ENCODE data around the gene TRIM33. TPM values are rescaled to one million over a fixed set of nuclear protein-coding genes. Genes with fewer than 3 reads are reported as not detected.

Gene TRIM33
- total RNA-seq, 1 experiment from 2014 or later = 41.2 TPM

DNA sequence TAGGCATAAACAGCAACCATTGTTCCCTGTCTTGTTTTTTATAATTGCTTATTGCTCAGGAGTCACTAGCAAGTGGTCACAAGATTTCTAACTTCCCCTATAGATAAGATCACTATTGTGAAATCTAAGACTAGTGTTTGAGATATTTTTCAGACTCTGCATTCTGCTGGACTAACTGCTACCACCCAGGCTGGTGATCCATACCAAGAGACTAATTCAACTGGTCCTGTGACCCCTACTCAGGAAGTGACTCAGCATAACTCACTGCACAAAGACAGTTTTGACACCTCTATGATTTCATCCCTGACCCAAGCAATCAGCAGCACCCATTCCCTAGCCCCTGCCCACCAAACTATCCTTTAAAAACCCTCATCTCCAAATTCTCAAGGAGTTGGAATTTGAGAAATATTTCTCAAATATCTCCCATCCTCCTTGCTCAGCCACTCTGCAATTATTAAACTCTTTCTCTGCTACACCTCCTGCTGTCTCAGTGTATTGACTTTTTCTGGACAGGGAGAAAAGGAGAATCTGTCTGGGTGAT lies 52.7 kb downstream of the TRIM33 start:
- ChIA-PET RAD21 (ENCODE audit: low non-redundant PET in 1 of 2, low total read pairs in 2 of 2, uncharacterized antibody in 2 of 2, unreplicated experiment in 2 of 2) (no interaction called here), CTCF (no interaction called here), POLR2A (no interaction called here)
- no peak for DNase-seq (ENCODE audit: low read depth, low spot score)
- Histone ChIP-seq H3K4me2 (ENCODE audit: low read length) (peak overlapping the region; percentile 3; the same call in 1 of the 2 replicates), H3K36me3 (ENCODE audit: control insufficient read depth in 1 of 2, insufficient read depth in 2 of 2, low read length in 2 of 2) (peaks cover 2 to 36% of the 10 kb centered on the region in 2 experiments; a peak in 2 of 4 replicates), H4K20me1 (ENCODE audit: insufficient read depth) (no peaks in the 10 kb centered on the region), H3K4me1 (ENCODE audit: control insufficient read depth in 1 of 2, insufficient read depth in 2 of 2, low read length in 2 of 2) (peaks cover 0 to 13% of the 10 kb centered on the region in 2 experiments; a peak in 2 of 4 replicates), H3K79me2 (ENCODE audit: insufficient read depth, low read length) (peaks cover 40% of the 10 kb centered on the region), H3K9ac (ENCODE audit: low read length) (no peak overlapping the region), H3K27ac (ENCODE audit: low read depth, low read length) (no peak overlapping the region), H3K4me3 (replicated peaks in 1 of 2; ENCODE audit: low read depth in 1 of 2, low read length in 2 of 2) (no peak overlapping the region), H3K9me2 (ENCODE audit: insufficient read depth) (no peaks in the 10 kb centered on the region), H3K9me3 (ENCODE audit: control insufficient read depth in 1 of 2, insufficient read depth in 1 of 2, low read depth in 1 of 2, low read length in 2 of 2) (peaks cover 0 to 5% of the 10 kb centered on the region in 2 experiments; a peak in 1 of 4 replicates), H3K27me3 (ENCODE audit: insufficient read depth, low read length) (no peaks in the 10 kb centered on the region), H2AFZ (ENCODE audit: low read depth, low read length, poor library complexity, severe bottlenecking) (no peak overlapping the region)
- no peak for ATAC-seq
- intact Hi-C loops (cut with micrococcal nuclease) = no loop called here
- TF ChIP-seq FOSL1 (IDR thresholded peaks at IDR 0.05; ENCODE audit: low read depth) (peak; percentile 53; the same call in 1 of the 2 replicates), ZNF274 (IDR thresholded peaks at IDR 0.05; ENCODE audit: low read depth, low read length) (no peak), POLR2AphosphoS5 (IDR thresholded peaks at IDR 0.05; ENCODE audit: low read depth, low read length) (no peak), CBX3 (IDR thresholded peaks at IDR 0.05; ENCODE audit: low read depth) (peak; percentile 81; the same call in 1 of the 2 replicates), SP1 (IDR thresholded peaks at IDR 0.05; ENCODE audit: low read depth) (0 out of 2 replicates have a peak, but pooled peaks have one; percentile 28), ZFX (IDR thresholded peaks at IDR 0.05) (no peak), RAD21 (IDR thresholded peaks at IDR 0.05; ENCODE audit: low read depth) (no peak), POLR2A (IDR thresholded peaks at IDR 0.05; ENCODE audit: borderline replicate concordance, extremely low read depth, insufficient read depth, insufficient read length) (no peak), ELF1 (IDR thresholded peaks at IDR 0.05; ENCODE audit: borderline replicate concordance, low read depth) (no peak), EZH2 (IDR thresholded peaks at IDR 0.05) (no peak), CEBPB (IDR thresholded peaks at IDR 0.05; ENCODE audit: low read depth) (no peak; the same call in 1 of the 2 replicates), JUND (IDR thresholded peaks at IDR 0.05) (peak; percentile 34; the same call in 1 of the 2 replicates)
- TF ChIP-seq, protein P1, sequence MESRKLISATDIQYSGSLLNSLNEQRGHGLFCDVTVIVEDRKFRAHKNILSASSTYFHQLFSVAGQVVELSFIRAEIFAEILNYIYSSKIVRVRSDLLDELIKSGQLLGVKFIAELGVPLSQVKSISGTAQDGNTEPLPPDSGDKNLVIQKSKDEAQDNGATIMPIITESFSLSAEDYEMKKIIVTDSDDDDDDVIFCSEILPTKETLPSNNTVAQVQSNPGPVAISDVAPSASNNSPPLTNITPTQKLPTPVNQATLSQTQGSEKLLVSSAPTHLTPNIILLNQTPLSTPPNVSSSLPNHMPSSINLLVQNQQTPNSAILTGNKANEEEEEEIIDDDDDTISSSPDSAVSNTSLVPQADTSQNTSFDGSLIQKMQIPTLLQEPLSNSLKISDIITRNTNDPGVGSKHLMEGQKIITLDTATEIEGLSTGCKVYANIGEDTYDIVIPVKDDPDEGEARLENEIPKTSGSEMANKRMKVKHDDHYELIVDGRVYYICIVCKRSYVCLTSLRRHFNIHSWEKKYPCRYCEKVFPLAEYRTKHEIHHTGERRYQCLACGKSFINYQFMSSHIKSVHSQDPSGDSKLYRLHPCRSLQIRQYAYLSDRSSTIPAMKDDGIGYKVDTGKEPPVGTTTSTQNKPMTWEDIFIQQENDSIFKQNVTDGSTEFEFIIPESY (IDR thresholded peaks at IDR 0.05; ENCODE audit: extremely low read depth, insufficient replicate concordance, low read length) = no peak
- TF ChIP-seq, protein P2, sequence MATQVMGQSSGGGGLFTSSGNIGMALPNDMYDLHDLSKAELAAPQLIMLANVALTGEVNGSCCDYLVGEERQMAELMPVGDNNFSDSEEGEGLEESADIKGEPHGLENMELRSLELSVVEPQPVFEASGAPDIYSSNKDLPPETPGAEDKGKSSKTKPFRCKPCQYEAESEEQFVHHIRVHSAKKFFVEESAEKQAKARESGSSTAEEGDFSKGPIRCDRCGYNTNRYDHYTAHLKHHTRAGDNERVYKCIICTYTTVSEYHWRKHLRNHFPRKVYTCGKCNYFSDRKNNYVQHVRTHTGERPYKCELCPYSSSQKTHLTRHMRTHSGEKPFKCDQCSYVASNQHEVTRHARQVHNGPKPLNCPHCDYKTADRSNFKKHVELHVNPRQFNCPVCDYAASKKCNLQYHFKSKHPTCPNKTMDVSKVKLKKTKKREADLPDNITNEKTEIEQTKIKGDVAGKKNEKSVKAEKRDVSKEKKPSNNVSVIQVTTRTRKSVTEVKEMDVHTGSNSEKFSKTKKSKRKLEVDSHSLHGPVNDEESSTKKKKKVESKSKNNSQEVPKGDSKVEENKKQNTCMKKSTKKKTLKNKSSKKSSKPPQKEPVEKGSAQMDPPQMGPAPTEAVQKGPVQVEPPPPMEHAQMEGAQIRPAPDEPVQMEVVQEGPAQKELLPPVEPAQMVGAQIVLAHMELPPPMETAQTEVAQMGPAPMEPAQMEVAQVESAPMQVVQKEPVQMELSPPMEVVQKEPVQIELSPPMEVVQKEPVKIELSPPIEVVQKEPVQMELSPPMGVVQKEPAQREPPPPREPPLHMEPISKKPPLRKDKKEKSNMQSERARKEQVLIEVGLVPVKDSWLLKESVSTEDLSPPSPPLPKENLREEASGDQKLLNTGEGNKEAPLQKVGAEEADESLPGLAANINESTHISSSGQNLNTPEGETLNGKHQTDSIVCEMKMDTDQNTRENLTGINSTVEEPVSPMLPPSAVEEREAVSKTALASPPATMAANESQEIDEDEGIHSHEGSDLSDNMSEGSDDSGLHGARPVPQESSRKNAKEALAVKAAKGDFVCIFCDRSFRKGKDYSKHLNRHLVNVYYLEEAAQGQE (IDR thresholded peaks at IDR 0.05; ENCODE audit: low read depth) = no peak
- TF ChIP-seq, protein P3, sequence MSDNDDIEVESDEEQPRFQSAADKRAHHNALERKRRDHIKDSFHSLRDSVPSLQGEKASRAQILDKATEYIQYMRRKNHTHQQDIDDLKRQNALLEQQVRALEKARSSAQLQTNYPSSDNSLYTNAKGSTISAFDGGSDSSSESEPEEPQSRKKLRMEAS (IDR thresholded peaks at IDR 0.05) = no peak
- TF ChIP-seq, protein P4, sequence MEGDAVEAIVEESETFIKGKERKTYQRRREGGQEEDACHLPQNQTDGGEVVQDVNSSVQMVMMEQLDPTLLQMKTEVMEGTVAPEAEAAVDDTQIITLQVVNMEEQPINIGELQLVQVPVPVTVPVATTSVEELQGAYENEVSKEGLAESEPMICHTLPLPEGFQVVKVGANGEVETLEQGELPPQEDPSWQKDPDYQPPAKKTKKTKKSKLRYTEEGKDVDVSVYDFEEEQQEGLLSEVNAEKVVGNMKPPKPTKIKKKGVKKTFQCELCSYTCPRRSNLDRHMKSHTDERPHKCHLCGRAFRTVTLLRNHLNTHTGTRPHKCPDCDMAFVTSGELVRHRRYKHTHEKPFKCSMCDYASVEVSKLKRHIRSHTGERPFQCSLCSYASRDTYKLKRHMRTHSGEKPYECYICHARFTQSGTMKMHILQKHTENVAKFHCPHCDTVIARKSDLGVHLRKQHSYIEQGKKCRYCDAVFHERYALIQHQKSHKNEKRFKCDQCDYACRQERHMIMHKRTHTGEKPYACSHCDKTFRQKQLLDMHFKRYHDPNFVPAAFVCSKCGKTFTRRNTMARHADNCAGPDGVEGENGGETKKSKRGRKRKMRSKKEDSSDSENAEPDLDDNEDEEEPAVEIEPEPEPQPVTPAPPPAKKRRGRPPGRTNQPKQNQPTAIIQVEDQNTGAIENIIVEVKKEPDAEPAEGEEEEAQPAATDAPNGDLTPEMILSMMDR (IDR thresholded peaks at IDR 0.05 in 2 of 3, conservative IDR thresholded peaks at IDR 0.05 in 1 of 3; ENCODE audit: borderline replicate concordance in 1 of 3, insufficient read depth in 1 of 3, low read depth in 2 of 3, low read length in 2 of 3) = no peak
- BruUV-seq (replicated peaks) = TSS peak; percentile 9
